Natural killer cell (primary cell): ENCODE measurements around the gene CAP1. TPM values are rescaled to one million over a fixed set of nuclear protein-coding genes. Genes with fewer than 3 reads are reported as not detected.
A peak's percentile ranks its signal among the peaks of the same experiment; 100 is the strongest.

ENCODE experiments used
- ATAC-seq, 3 donors: fragments of 150-1000 bp in 2 of 3; fragments of 200-7000 bp in 1 of 3; cut with Tn5 transposase; 1 replicate in 1 of 3; 2 replicates in 2 of 3; pipeline ENCODE4 v1.10.0; 2021; ENCODE audit warnings: mild to moderate bottlenecking in 2 of 3, moderate library complexity in 2 of 3
- DNase-seq, 2 donors: peaks; one replicate each; pipeline versions ENCODE4 v3.0.0 to v3.0.0-alpha.2; 2013 to 2021; ENCODE audit warnings: mixed read lengths in 1 of 2
- H3K27ac ChIP-seq: one replicate; pipeline ENCODE4 v1.5.1; 2013; ENCODE audit warnings: mild to moderate bottlenecking, low read length
- H3K27me3 ChIP-seq: one replicate; pipeline ENCODE4 v1.6.1; 2013; ENCODE audit warnings: low read length; ENCODE audit not compliant: control insufficient read depth, insufficient read depth
- H3K36me3 ChIP-seq: one replicate; pipeline ENCODE4 v1.6.1; 2013; ENCODE audit warnings: low read length; ENCODE audit not compliant: control insufficient read depth, insufficient read depth
- H3K4me1 ChIP-seq: one replicate; pipeline ENCODE4 v1.6.1; 2013; ENCODE audit warnings: low read length; ENCODE audit not compliant: control insufficient read depth, insufficient read depth
- H3K4me3 ChIP-seq: one replicate; pipeline ENCODE4 v1.5.1; 2013; ENCODE audit warnings: low read length
- H3K9me3 ChIP-seq: one replicate; pipeline ENCODE4 v1.6.1; 2013; ENCODE audit warnings: low read length; ENCODE audit not compliant: control insufficient read depth, insufficient read depth
- H3K27ac Mint-ChIP-seq, 2 donors: one replicate each; pipeline ENCODE4 v1.8.0; 2022; ENCODE audit warnings: mild to moderate bottlenecking in 2 of 2, mixed read lengths in 2 of 2, moderate library complexity in 1 of 2
- H3K27me3 Mint-ChIP-seq, 2 donors: one replicate each; pipeline ENCODE4 v1.8.0; 2022; ENCODE audit warnings: low read depth in 2 of 2, mixed read lengths in 2 of 2
- H3K36me3 Mint-ChIP-seq: one replicate; pipeline ENCODE4 v1.8.0; 2022; ENCODE audit warnings: mixed read lengths
- H3K4me1 Mint-ChIP-seq, 2 donors: one replicate each; pipeline ENCODE4 v1.8.0; 2022; ENCODE audit warnings: mixed read lengths in 2 of 2
- H3K4me3 Mint-ChIP-seq: one replicate; pipeline ENCODE4 v1.8.0; 2022; ENCODE audit warnings: mild to moderate bottlenecking, moderate library complexity, mixed read lengths
- H3K9me3 Mint-ChIP-seq, 2 donors: one replicate each; pipeline ENCODE4 v1.8.0; 2022; ENCODE audit warnings: mixed read lengths in 2 of 2
- WGBS: methylation state at CpG from one replicate; pipeline ENCODE4 v1.1.7; 2013; ENCODE audit warnings: missing lambda C conversion rate; ENCODE audit not compliant: insufficient coverage; 5-methylcytosine and 5-hydroxymethylcytosine counted together
- intact Hi-C: fragments of 100-400 bp; cut with micrococcal nuclease; formaldehyde crosslinking; loops from one replicate; pipeline ENCODE4 v1.14.2; 2022
- total RNA-seq, 4 donors: library from RNA; stranded (reverse); fragments of 120-200 nt in 1 of 4; gene quantifications; one replicate each; pipeline versions ENCODE4 v1.2.3 to v1.2.4, GENCODE V29; 2013 to 2022
- TF ChIP-seq, protein P1 (sequence below): fragments of 200-600 bp; IDR thresholded peaks from one replicate; pipeline ENCODE4 v1.8.0; 2022; ENCODE audit warnings: antibody characterized with exemption

The CAP1 gene
- total RNA-seq, 3 donors from 2014 or later (not counting 1 experiment from before 2014, with no cell fraction given), result 482 to 541 (median 537) TPM

DNA sequence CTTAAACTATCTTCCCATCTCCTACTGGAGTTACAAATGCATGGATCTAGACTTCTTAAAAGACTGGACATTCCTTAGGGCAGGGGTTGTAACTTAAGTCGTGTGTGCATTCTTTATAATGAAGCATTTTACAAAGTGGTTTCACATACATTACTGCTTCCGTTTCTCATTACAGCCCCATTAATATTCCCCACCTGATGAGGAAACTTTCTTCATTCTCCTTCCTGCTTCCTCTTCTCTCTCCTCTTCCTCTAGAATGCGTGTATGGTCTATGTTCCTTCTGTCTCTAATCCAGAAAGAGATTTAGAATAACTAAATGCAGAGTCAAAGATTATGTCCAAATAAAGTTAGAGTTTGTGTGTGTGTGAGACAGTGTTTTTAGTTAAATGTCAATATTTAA is 1.8 kb upstream of the CAP1 start:
- Histone ChIP-seq H3K4me1 (peaks cover 75% of the 10 kb centered on the region), H3K4me3 (no peak overlapping the region), H3K27ac (peak overlapping the region; percentile 98), H3K9me3 (no peaks in the 10 kb centered on the region), H3K36me3 (peaks cover 9% of the 10 kb centered on the region), H3K27me3 (no peaks in the 10 kb centered on the region)
- TF ChIP-seq, protein P1, sequence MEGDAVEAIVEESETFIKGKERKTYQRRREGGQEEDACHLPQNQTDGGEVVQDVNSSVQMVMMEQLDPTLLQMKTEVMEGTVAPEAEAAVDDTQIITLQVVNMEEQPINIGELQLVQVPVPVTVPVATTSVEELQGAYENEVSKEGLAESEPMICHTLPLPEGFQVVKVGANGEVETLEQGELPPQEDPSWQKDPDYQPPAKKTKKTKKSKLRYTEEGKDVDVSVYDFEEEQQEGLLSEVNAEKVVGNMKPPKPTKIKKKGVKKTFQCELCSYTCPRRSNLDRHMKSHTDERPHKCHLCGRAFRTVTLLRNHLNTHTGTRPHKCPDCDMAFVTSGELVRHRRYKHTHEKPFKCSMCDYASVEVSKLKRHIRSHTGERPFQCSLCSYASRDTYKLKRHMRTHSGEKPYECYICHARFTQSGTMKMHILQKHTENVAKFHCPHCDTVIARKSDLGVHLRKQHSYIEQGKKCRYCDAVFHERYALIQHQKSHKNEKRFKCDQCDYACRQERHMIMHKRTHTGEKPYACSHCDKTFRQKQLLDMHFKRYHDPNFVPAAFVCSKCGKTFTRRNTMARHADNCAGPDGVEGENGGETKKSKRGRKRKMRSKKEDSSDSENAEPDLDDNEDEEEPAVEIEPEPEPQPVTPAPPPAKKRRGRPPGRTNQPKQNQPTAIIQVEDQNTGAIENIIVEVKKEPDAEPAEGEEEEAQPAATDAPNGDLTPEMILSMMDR, result no peak
- Mint-ChIP-seq H3K27me3 (no peaks in the 10 kb centered on the region), H3K9me3 (no peaks in the 10 kb centered on the region), H3K4me3 (peak overlapping the region; percentile 84), H3K36me3 (no peaks in the 10 kb centered on the region), H3K27ac (peak overlapping the region; percentile 96 to 98), H3K4me1 (peaks cover 62 to 72% of the 10 kb centered on the region in 2 donors)
- DNase-seq (no peak), ATAC-seq (no peak)
- intact Hi-C loops, result loop anchor here (10.0 kb wide), 1 partner anchor 64 kb away; no protein-coding TSS in a partner anchor
- 20% methylated on average over 1 of the region's 3 CpGs for WGBS

DNA sequence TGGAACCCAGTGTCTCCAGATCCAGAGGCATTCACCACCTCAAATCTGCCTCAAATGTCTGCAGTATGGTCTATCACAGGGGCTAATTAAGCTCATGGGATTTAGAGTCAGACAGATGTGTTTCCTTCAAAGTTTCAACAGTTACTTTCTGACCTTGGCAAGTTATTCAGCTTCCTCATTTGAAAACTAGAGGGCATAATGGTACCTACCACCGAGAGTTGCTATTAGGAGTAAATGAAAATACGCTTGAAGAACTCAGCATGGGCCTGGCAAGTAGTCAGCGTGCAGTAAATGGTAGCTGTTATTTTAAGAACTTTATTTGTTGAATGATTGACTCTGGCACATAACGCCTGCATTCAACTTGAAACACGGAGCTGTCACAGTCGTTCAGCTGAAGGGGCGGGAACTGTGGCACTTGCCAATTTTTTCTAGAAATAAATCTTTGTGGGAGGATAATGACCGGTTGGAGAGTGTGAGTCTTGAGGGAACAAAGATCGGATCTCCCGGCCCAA is 1.2 kb upstream of the CAP1 start:
- DNase-seq (peak in 1 of 2 donors; percentile 78), ATAC-seq (peak in 2 of 3 donors; percentile 2 to 6)
- no peaks in the 10 kb centered on the region for H3K27me3 Mint-ChIP-seq
- peak overlapping the region; percentile 84 for H3K4me3 Mint-ChIP-seq
- TF ChIP-seq, protein P1, result no peak
- peak overlapping the region; percentile 98 for H3K27ac ChIP-seq
- WGBS, result 0% methylated on average over 10 of the region's 10 CpGs
- H3K27me3 ChIP-seq, result no peaks in the 10 kb centered on the region
- H3K27ac Mint-ChIP-seq, result peak overlapping the region; percentile 96 to 98
- H3K36me3 Mint-ChIP-seq, result no peaks in the 10 kb centered on the region
- H3K36me3 ChIP-seq, result peaks cover 9% of the 10 kb centered on the region
- peaks cover 63 to 72% of the 10 kb centered on the region in 2 donors for H3K4me1 Mint-ChIP-seq
- H3K9me3 ChIP-seq, result no peaks in the 10 kb centered on the region
- H3K4me1 ChIP-seq, result peaks cover 73% of the 10 kb centered on the region
- H3K4me3 ChIP-seq, result peak overlapping the region; percentile 99
- no peaks in the 10 kb centered on the region for H3K9me3 Mint-ChIP-seq
- intact Hi-C loops, result loop anchor here (10.0 kb wide), 1 partner anchor 64 kb away; no protein-coding TSS in a partner anchor

DNA sequence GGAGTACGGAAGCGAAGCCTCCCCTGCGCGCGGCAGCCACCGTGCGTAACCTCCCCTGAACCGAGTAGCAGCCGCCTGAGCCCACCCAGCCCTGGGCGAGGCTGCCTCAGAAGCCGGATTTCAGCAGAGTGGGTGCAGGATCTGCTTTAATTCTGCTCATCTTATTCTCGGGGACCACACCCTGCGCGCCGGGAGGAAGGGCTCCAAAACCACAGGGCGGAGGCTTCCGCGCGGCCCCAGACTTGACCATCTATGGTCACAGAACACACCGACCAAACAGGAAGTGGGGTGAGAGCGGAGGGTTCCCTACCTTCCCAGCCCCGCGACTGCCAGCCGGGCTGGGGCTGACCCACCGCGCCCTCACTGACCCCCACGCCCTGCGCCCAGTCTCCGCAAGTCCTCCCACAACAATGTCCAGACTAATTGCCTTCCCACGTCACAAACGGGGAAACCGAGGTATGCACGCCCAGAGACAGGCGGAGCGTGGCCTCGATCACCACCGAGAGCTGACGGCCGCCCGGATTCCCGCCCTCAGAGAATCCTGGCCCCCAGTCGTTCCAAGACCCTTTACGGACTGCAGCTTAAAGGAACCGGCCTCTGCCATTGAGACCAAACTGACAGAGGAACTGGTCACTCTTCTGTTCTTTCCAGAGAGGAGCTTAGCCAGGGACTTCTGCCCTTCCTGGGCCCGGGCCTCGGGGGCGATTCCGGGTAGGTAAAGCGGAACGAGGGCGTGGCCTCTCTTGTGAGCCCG is 595 bp upstream of the CAP1 start:
- Mint-ChIP-seq H3K4me3 (peak overlapping the region; percentile 84), H3K4me1 (peaks cover 62 to 71% of the 10 kb centered on the region in 2 donors), H3K9me3 (no peaks in the 10 kb centered on the region), H3K27me3 (no peaks in the 10 kb centered on the region), H3K36me3 (no peaks in the 10 kb centered on the region), H3K27ac (peak overlapping the region; percentile 96 to 98)
- H3K9me3 ChIP-seq, result no peaks in the 10 kb centered on the region
- H3K27ac ChIP-seq, result peak overlapping the region; percentile 98
- peaks cover 72% of the 10 kb centered on the region for H3K4me1 ChIP-seq
- H3K27me3 ChIP-seq, result no peaks in the 10 kb centered on the region
- WGBS, result 0% methylated on average over 51 of the region's 52 CpGs
- intact Hi-C loops, result loop anchor here (2.0 to 10.0 kb wide), 3 partner anchors 19 to 219 kb away; partner anchors contain the start of gene ZMPSTE24
- H3K4me3 ChIP-seq, result peak overlapping the region; percentile 99
- peaks cover 9% of the 10 kb centered on the region for H3K36me3 ChIP-seq
- peak in 1 of 2 donors; percentile 58 for DNase-seq
- TF ChIP-seq, protein P1, result no peak
- peak; percentile 11 to 54 (median 20) for ATAC-seq
